KOPT-K1 (cell line): ENCODE measurements around the gene BMERB1.
"Not testable (repeated sequence)": the region's sequence is repeated elsewhere in the genome, so short reads cannot be mapped to it uniquely, and the experiment has no call there.

Experiments
- H3K27ac ChIP-seq: fragments of 200-600 bp; sonication (generic); 2 replicates; pipeline ENCODE4 v1.5.1; 2016; ENCODE audit warnings: antibody characterized with exemption, mild to moderate bottlenecking, low read depth, low read length; ENCODE audit not compliant: poor library complexity, severe bottlenecking
- H3K36me3 ChIP-seq: fragments of 200-600 bp; sonication (generic); 2 replicates; pipeline ENCODE4 v1.5.1; 2017; ENCODE audit warnings: antibody characterized with exemption, mild to moderate bottlenecking, low read length, moderate library complexity; ENCODE audit not compliant: insufficient read depth
- H3K9me3 ChIP-seq: fragments of 200-600 bp; sonication (generic); 2 replicates; pipeline ENCODE4 v1.5.1; 2017; ENCODE audit warnings: antibody characterized with exemption, low read length, mild to moderate bottlenecking; ENCODE audit not compliant: insufficient read depth, poor library complexity, severe bottlenecking

BMERB1 gene

DNA sequence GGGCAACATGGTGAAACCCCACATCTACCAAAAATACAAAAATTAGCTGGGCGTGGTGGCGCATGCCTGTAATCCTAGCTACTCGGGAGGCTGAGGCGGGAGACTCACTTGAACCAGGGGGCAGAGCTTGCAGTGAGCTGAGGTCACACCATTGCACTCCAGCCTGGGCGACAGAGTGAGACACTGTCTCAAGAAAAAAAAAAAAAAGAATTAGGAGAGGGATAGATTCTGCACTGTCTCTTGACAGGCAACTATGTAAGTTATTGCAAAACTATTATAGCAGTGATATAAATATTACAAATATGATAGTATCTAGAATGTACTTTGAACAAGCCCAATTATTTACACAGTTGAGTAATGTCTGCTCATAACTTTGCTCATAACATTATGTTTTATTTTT is 7.8 kb downstream of the BMERB1 start:
- H3K27ac ChIP-seq, H3K36me3 ChIP-seq: not testable (repeated sequence)
- H3K9me3 ChIP-seq, result peaks cover 12% of the 10 kb centered on the region

DNA sequence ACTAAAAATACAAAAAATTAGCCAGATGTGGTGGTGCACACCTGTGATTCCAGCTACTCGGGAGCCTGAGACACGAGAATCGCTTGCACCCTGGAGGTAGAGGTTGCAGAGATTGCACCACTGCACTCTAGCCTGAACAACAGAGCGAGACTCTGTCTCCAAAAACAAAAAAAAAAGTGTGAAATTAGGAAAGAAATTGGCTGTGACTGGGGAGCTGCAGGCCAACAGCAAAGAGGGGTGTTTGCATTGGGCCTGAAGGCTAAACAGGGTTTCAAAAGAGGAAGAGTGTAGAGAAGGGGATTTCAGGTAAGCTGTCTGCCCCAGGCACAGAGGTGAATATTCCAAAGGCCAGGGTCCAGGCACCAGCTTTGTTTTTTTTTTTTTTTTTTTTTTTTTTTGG is 9.4 kb downstream of the BMERB1 start:
- Histone ChIP-seq H3K9me3 (peaks cover 12% of the 10 kb centered on the region), H3K27ac (no peak overlapping the region), H3K36me3 (no peaks in the 10 kb centered on the region)

DNA sequence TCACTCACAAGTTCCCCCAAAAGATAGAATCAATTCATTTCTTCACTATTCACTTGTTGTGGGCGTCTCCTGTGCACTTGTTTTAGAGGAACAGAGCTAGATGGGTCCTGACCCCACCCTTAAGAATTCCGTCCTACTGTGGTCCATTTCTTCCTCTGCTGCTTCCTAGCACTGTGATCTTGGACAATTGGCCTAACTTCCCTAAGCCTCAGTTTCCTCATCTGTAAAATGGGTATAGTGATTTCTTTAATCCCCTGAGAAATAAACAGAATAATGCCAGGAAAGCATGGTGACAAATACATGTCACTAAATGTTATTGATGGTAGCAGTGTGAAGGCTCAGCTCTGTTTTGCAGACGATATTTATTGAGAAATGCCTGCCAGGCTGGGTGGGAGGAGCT is 9.9 kb downstream of the BMERB1 start:
- Histone ChIP-seq H3K36me3 (no peaks in the 10 kb centered on the region), H3K9me3 (peaks cover 12% of the 10 kb centered on the region), H3K27ac (no peak overlapping the region)

DNA sequence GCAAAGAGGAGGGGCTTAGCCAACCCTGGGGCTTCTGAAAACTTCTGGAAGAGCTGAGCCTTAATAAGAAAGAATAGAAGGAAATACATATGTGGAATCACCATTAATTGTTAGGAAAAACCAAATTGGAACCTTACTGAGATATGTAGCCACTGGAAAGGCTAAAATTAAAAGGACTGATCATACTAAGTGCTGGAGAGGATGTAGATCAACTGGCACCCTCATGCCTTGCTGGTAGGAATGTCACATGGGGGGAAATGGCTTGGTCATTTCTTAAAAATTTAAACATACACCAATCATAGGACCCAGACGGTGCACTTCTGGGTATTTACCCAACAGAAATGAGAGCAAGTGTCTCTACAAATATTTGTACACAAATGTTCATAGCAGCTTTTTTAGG is 11.1 kb downstream of the BMERB1 start:
- H3K9me3 ChIP-seq, result peaks cover 12% of the 10 kb centered on the region
- H3K27ac ChIP-seq, result no peak overlapping the region
- no peaks in the 10 kb centered on the region for H3K36me3 ChIP-seq

DNA sequence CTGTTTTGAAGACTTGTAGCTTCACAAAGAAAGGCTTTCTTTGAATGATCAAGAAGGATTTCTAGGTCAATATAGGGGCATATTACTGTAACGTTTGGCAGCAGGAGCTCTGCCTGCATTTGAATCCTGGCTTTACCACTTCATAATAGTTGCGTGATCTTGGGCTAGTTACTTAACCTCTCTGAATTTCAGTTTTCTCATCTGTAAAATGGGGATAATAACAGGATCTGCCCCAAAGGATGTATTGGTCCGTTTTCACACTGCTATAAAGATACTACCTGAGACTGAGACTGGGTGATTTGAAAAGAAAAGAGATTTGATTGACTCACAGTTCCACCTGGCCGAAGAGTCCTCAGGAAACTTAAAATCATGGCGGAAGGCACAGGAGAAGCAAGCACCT is 12.5 kb downstream of the BMERB1 start:
- H3K27ac ChIP-seq, result no peak overlapping the region
- H3K36me3 ChIP-seq, result no peaks in the 10 kb centered on the region
- H3K9me3 ChIP-seq, result peaks cover 12% of the 10 kb centered on the region

DNA sequence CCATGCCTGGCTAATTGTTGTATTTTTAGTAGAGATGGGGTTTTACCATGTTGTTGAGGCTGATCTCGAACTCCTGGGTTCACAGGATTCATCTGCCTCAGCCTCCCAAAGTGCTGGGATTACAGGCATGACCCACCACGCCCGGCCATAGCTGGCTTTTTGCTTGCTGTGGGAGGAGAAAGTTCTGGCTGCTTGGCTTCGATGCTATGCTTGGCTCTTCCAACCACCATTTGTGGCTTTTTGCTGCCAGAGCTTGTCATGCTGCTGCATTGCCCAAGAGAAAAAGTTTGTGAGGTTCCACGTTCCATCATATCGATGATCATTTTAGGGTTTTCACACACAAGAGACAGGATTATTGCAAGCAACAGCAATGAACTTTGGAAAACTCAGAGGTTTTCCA is 16.2 kb downstream of the BMERB1 start:
- H3K36me3 ChIP-seq, result no peaks in the 10 kb centered on the region
- peaks cover 3% of the 10 kb centered on the region for H3K9me3 ChIP-seq
- no peak overlapping the region for H3K27ac ChIP-seq

DNA sequence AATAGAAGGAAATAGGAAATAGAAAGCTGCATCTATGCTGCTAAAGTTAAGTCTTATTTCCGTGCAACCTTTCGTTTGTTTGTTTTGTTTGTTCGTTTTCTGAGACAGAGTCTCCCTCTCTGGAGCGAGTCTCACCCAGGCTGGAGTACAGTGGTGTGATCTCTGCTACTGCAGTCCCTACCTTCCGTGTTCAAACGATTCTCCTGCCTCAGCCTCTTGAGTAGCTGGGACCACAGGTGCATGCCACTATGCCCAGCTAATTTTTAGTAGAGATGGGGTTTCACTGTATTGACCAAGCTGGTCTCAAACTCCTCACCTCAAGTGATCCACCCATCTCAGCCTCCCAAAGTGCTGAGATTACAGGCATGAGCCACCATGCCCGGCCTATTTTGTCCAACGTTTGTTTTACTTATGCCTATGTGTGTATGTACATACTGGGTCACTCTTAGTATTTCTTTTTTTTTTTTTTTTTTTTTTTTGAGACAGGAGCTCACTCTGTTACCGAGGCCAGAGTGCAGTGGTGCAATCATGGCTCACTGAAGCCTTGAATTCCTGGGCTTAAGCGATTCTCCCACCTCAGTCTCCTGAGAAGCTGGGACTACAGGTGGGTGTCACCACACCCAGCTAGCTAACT is 16.8 kb downstream of the BMERB1 start:
- Histone ChIP-seq H3K36me3 (no peaks in the 10 kb centered on the region), H3K27ac (no peak overlapping the region), H3K9me3 (no peaks in the 10 kb centered on the region)

DNA sequence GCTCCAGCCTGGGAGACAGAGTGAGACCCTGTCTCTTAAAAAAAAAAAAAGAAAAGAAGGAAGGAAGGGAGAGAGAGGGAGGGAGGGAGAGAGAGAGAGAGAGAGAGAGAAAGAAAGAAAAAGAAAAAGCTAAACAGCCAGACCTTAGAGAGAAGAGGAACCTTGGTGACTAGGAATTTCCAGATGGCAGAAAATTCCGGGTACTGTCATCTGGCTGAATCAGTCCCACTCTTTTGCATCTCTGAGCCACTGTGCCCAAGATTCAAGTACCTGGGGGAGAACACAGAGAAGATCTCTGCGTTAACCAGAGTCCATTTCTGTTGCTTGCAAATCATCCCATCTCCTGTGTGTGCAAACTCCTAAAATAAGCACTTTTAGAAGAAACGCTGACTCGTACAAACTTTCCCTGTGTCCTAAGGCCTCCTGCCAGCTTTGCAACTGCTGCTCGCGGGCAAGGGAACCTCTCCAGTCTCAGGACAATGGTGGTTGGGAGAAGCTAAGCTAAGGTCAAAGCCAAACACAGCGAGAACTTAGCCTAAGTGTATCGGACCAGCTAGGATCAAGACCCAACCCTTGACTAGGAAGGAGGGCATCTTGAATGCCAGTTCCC is 18.0 kb downstream of the BMERB1 start:
- H3K36me3 ChIP-seq, result no peaks in the 10 kb centered on the region
- H3K9me3 ChIP-seq, result no peaks in the 10 kb centered on the region
- H3K27ac ChIP-seq, result no peak overlapping the region

DNA sequence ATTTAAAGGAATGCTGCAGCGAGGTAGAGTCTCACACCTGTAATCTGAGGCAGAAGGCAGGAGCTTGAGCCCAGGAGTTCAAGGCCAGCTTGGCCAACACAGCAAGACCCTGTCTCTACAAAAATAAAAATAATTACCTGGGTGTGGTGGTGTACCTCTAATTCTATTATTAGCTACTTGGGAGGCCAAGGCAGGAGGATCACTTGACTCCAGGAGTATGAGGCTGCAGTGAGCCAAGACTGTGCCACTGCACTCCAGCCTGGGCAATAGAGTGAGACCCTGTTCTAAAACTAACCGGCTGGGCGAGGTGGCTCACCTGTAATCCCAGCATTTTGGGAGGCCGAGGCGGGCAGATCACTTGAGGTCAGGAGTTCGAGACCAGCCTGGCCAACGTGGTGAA is 18.9 kb downstream of the BMERB1 start:
- not testable (repeated sequence) for H3K36me3 ChIP-seq, H3K27ac ChIP-seq, H3K9me3 ChIP-seq

DNA sequence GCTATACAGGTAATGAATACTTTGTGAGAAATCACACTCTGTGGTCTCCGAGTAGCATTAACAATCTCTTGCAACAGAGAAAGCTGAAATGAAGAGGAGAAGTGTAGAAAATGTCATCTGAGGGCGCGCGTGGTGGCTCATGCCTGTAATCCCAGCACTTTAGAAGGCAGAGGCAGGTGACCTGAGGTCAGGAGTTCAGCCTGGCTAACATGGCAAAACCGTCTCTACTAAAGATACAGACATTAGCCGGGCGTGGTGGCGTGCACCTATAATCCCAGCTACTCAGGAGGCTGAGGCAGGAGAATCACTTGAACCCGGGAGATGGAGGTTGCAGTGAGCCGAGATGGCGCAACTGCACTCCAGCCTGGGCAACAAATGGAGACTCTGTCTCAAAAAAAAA is 20.5 kb downstream of the BMERB1 start:
- not testable (repeated sequence) for H3K9me3 ChIP-seq, H3K27ac ChIP-seq, H3K36me3 ChIP-seq

DNA sequence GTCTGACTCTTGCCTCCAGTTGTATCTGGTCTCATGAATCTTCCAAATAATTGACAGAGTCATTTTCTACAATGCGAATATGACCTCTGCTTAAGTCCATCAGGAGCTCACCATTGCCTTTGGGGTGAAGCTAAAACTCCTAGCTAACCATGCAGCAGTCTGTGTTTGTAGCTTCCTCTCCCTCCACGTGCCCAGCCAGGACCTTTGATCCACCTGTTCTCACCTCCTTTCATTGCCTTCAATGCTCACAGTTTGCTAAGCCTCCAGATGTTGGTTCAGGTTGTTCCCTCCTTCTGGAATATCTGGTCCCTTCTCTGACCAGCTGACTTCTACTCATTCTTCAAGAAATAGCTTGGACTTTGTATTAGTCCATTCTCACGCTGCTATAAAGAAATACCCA is 23.0 kb downstream of the BMERB1 start:
- H3K27ac ChIP-seq, result no peak overlapping the region
- no peaks in the 10 kb centered on the region for H3K9me3 ChIP-seq

DNA sequence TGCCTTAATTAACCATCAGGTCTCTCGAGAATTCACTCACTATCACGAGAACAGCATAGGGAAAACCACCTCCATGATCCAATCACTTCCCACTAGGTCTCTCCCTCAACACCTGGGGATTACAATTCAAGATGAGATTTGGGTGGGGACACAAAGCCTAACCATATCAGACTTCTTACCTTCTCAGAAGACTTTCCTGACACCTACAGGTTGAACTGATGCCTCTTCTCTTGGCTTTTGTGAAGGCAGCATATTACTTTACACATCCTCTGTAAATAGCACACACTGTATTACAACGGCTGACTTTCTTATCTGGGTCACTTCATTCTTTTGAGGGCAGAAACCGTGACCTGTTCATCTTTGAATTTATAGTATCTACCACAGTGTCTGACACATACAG is 23.6 kb downstream of the BMERB1 start:
- no peak overlapping the region for H3K27ac ChIP-seq
- H3K9me3 ChIP-seq, result no peaks in the 10 kb centered on the region
- H3K36me3 ChIP-seq, result no peaks in the 10 kb centered on the region

More for the DNA sequence above, 23.0 kb downstream of the BMERB1 start:
- no peaks in the 10 kb centered on the region for H3K36me3 ChIP-seq

DNA sequence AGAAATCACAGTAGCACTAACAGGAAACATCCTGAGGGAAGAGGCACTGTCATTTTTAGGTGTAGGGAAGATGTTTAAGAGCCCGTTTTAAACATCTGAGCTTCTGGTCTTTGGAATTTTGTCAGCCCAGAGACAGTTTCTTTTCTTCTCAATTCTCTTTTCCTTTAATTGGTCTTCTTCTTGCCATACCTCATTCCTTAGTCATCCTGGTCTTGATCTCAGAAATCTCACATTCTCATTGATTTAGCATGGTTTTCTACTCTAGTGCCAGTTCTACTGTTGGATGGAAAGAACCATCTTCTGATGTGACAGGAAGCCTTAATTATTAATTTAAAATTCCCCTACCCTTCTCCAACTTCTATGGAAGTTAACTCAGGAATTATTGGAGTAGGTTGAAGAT is 25.4 kb downstream of the BMERB1 start:
- H3K27ac ChIP-seq, result no peak overlapping the region
- H3K9me3 ChIP-seq, result no peaks in the 10 kb centered on the region
- no peaks in the 10 kb centered on the region for H3K36me3 ChIP-seq

DNA sequence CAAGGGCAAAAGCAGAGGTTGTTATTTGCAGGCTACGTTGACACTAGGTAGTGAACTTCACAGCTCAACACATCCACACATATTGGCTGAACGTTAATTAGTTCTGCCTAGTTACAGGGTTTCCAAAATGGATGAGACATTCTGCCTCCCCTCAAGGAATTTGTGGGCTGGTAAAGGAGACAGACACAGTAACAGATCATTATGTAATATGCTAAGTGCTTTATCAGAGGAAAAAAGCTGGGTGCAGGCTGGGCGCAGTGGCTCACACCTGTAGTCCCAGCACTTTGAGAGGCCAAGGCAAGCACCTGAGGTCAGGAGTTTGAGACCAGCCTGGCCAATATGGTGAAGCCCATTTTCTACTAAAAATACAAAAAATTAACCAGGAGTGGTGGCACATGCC is 26.2 kb downstream of the BMERB1 start:
- Histone ChIP-seq H3K36me3 (no peaks in the 10 kb centered on the region), H3K9me3 (no peaks in the 10 kb centered on the region), H3K27ac (no peak overlapping the region)

DNA sequence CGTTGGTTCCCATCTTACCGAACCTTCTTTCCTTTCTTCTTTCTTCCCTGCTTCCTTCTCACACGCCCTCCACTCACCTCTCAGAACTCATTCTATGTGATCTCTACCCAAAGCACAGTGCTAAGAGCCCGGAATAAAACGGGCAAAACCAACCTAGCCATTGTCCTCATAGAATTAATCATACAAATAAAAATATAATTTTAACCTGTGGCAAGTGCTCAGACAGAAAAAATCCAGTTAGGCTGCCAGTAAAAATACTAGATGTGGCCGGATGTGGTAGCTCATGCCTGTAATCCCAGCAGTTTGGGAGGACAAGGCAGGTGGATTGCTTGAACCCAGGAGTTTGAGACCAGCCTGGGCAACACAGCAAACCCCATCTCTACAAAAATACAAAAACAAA is 27.0 kb downstream of the BMERB1 start:
- no peaks in the 10 kb centered on the region for H3K36me3 ChIP-seq

DNA sequence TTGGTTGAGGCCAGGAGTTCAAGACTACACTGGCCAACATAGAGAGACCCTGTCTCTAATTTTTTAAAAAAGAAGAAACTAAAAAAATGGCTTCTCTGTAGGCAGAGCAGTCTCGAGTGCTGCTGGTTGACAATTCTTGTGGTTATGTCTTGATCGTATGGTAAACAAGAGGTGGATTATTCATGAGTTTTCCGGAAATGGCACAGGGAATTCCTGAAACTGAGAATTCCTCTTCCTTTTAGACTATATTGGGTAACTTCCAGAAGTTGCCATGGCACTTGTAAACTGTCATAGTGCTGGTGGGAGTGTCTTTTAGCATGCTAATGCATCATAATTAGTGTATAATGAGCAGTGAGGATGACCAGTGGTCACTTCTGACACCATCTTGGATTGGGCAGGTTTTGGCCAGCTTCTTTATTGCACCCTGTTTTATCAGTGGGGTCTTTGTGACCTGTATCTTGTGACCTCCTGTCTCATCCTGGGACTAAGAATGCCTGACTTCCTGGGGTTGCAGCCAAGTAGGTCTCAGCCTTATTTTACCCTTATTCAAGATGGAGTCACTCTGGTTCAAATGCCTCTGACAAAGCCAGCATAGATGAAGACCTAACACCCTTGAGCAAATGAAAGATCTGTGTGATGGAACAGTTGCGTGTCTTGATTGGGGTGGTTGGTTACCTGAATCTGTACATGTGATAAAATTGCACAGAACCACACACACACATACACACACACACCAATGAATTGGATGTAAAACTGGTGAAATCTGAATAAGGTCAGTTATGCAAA is 30.2 kb downstream of the BMERB1 start:
- no peak overlapping the region for H3K27ac ChIP-seq
- peaks cover 5% of the 10 kb centered on the region for H3K9me3 ChIP-seq
- H3K36me3 ChIP-seq, result no peaks in the 10 kb centered on the region

More for the DNA sequence above, 27.0 kb downstream of the BMERB1 start:
- H3K27ac ChIP-seq, result no peak overlapping the region
- H3K9me3 ChIP-seq, result no peaks in the 10 kb centered on the region
